ENCODE results near the gene EME2.

GRCh38 chr16:1745900-1746692, 26.5 kb upstream of the EME2 start:
- TF ChIP-seq ZNF8 (CRISPR knock-in tag; IDR thresholded peaks at IDR 0.05): no peak
- TF ChIP-seq RARB (CRISPR knock-in tag; IDR thresholded peaks at IDR 0.05): no peak

All from SK-N-SH treated with all-trans-retinoic acid at 6 μM for 48 hours (cell line).